AG09309 (cell line): Measurements from ENCODE around the gene IAPP.

Experiments
- DNase-seq: peaks from one replicate; pipeline ENCODE4 v3.0.0-alpha.2; 2010; ENCODE audit warnings: low read depth
- H3K4me3 ChIP-seq: 2 replicates; pipeline ENCODE4 v1.5.1; 2011; ENCODE audit warnings: mild to moderate bottlenecking, low read depth, low read length, moderate library complexity; ENCODE audit not compliant: control insufficient read depth
- TF ChIP-seq, protein P1 (sequence below): IDR thresholded peaks from 2 replicates; pipeline ENCODE4 v1.5.1; 2011; ENCODE audit warnings: mild to moderate bottlenecking, low read depth, low read length, inconsistent platforms; ENCODE audit not compliant: insufficient read depth, control insufficient read depth; ENCODE audit errors: missing control alignments

IAPP gene

DNA sequence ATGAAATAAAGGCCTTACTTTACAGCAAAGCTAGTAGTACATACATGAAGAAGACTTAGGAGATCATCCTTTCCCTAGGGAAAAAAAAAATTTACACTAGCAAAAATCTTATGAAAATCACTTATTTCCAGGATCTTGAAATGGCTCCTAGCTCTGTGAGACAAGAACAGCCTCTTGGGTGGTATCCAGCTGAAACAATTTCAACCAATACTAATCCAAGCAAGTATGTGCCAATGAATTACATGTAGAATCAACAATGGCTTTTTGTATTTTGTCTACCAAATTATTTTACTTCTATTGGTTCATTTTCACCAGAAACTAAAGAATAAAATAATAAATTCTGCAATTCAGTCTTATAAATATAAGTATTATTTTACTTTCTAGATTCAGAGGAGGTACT is 35.2 kb upstream of the IAPP start:
- H3K4me3 ChIP-seq, result no peak overlapping the region
- DNase-seq, result no peak
- TF ChIP-seq, protein P1, sequence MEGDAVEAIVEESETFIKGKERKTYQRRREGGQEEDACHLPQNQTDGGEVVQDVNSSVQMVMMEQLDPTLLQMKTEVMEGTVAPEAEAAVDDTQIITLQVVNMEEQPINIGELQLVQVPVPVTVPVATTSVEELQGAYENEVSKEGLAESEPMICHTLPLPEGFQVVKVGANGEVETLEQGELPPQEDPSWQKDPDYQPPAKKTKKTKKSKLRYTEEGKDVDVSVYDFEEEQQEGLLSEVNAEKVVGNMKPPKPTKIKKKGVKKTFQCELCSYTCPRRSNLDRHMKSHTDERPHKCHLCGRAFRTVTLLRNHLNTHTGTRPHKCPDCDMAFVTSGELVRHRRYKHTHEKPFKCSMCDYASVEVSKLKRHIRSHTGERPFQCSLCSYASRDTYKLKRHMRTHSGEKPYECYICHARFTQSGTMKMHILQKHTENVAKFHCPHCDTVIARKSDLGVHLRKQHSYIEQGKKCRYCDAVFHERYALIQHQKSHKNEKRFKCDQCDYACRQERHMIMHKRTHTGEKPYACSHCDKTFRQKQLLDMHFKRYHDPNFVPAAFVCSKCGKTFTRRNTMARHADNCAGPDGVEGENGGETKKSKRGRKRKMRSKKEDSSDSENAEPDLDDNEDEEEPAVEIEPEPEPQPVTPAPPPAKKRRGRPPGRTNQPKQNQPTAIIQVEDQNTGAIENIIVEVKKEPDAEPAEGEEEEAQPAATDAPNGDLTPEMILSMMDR, result no peak

DNA sequence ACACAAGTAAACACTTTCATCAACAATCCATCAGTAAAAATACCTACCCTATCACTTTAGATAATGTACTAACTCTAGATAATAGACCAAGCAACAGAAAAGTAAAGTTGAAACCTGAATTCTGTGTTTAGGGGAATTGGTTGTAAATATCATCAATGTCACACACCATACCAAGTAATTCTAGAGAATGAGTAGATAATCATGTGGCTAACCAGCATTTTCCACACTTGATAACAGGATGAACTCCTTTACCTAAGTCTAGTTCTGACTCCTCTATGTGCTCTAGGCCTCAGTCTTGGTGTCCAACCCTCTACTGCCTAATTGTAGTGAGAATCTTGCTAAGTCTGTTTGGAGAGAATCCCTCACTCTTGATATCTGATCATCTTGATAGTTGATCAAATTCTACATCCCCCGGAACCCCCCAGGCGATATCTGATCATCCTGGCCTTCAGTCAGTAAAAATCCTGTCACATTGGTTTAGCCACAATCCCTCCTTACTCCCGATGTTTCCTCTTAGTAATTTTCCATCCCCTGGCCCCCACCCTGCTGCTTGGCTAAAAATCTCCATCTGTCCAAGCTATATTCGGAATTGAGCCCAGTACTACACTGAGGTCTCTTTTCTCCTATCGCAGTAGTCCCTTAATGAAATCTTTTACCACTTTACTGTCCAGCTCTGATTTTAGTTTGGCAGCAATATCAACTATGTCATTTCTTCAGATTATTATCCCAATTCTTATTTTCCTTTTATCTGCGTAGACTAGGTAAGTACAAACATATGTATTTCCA is 34.5 kb upstream of the IAPP start:
- DNase-seq, result no peak
- TF ChIP-seq, protein P1, result no peak
- H3K4me3 ChIP-seq, result no peak overlapping the region

DNA sequence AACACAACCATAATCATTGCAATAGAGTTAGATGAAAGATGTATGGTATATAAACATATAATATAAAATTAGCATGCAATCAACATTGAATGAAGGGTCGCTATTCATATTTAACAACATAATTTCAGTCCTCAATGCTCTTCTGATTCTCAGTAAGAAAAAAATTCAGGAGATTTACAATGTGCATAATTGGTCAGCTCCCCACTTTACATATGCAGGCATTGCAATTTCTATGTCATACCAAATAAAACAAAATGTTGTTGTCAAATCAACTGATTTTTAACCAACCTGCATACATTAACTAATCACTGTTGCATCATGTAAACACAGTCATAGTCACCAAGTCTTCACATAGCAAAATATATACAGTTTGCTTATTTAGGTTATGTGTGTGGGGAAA is 32.8 kb upstream of the IAPP start:
- TF ChIP-seq, protein P1, result no peak
- H3K4me3 ChIP-seq, result no peak overlapping the region
- DNase-seq, result no peak

DNA sequence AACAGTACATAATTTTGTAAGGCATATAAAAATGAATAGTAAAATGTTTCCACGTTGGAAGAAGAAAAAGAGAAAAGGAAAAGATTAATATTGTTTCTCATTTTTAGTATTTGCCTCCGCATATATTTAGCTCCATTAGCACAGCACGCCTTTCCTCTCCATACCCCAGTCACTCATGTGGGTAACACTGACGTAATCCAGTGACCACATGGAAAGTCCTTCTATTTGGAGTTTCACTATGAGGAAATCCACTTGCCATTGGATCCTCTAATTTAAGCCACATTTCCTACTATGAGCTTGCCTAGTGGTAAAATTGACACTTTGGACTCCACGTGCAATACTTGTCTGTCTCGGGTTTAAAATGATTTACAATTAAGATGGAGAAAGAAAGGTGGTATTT is 32.3 kb upstream of the IAPP start:
- no peak for DNase-seq
- TF ChIP-seq, protein P1, result no peak
- H3K4me3 ChIP-seq, result no peak overlapping the region

DNA sequence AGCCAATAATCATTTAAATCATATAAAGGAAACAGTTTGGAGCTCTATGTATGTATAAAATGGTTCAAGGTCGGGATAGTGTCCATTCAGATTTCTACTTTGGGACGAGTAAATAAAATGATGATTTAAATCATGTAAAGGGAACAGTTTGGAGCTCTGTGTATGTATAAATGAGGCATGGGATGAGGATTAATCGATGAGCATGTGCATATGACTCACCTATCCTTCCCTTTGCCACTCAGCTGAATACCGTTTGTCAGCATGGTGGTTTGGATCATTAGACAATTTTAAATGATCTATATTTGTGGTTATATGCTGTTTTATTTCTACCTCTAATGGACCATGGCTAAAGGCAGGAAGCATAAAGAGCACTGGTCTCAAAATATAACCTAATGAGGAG is 30.9 kb upstream of the IAPP start:
- DNase-seq, result no peak
- TF ChIP-seq, protein P1, result no peak
- no peak overlapping the region for H3K4me3 ChIP-seq

DNA sequence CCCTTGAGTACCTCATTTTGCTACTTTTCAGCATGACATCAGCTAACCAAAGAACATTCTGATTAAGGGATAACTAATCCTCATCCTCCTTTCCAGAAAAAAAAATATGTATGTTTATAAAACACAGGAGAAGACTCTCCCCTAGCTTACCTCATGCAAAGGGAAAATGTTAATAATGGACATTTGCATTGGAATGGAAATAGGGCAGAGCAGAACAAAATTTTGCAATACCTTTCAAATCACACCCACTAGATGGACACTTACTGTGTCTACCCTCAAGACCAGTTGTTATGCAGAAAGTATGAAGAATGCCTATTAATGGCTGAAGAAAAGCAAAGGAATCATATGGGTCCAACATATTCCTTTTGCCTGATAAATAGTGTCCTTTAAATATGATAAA is 29.1 kb upstream of the IAPP start:
- TF ChIP-seq, protein P1, result no peak
- no peak overlapping the region for H3K4me3 ChIP-seq
- no peak for DNase-seq
